Ishikawa (cell line): ENCODE measurements around the gene VWA8.
A peak's percentile ranks its signal among the peaks of the same experiment; 100 is the strongest.

Experiments
- CEBPB ChIP-seq: IDR thresholded peaks from 2 replicates; pipeline ENCODE4 v1.6.1; 2012
- CREB1 ChIP-seq: IDR thresholded peaks from 2 replicates; pipeline ENCODE4 v1.6.1; 2012; ENCODE audit warnings: low read depth
- EGR1 ChIP-seq: IDR thresholded peaks from 2 replicates; pipeline ENCODE4 v1.6.1; 2012
- EP300 ChIP-seq: IDR thresholded peaks from 2 replicates; pipeline ENCODE4 v1.6.1; 2012; ENCODE audit warnings: borderline replicate concordance
- FOXM1 ChIP-seq: IDR thresholded peaks from 2 replicates; pipeline ENCODE4 v1.6.1; 2012; ENCODE audit warnings: low read depth, borderline replicate concordance
- NFIC ChIP-seq: IDR thresholded peaks from 2 replicates; pipeline ENCODE4 v1.6.1; 2012
- RAD21 ChIP-seq: IDR thresholded peaks from 2 replicates; pipeline ENCODE4 v1.6.1; 2012; ENCODE audit warnings: low read depth
- REST ChIP-seq: IDR thresholded peaks from 2 replicates; pipeline ENCODE4 v1.6.1; 2012; ENCODE audit warnings: low read depth, mild to moderate bottlenecking
- TAF1 ChIP-seq: IDR thresholded peaks from 2 replicates; pipeline ENCODE4 v1.6.1; 2012; ENCODE audit warnings: low read depth, mild to moderate bottlenecking
- TCF12 ChIP-seq: IDR thresholded peaks from 2 replicates; pipeline ENCODE4 v1.6.1; 2012; ENCODE audit warnings: low read depth
- TEAD4 ChIP-seq: IDR thresholded peaks from 2 replicates; pipeline ENCODE4 v1.6.1; 2012
- USF1 ChIP-seq: IDR thresholded peaks from 2 replicates; pipeline ENCODE4 v1.6.1; 2012
- YY1 ChIP-seq: IDR thresholded peaks from 2 replicates; pipeline ENCODE4 v1.6.1; 2012; ENCODE audit warnings: low read depth
- ZBTB7A ChIP-seq: IDR thresholded peaks from 2 replicates; pipeline ENCODE4 v1.6.1; 2012; ENCODE audit warnings: low read depth
- TF ChIP-seq, protein P1 (sequence below): IDR thresholded peaks from 2 replicates; pipeline ENCODE4 v1.6.1; 2012

The VWA8 gene

DNA sequence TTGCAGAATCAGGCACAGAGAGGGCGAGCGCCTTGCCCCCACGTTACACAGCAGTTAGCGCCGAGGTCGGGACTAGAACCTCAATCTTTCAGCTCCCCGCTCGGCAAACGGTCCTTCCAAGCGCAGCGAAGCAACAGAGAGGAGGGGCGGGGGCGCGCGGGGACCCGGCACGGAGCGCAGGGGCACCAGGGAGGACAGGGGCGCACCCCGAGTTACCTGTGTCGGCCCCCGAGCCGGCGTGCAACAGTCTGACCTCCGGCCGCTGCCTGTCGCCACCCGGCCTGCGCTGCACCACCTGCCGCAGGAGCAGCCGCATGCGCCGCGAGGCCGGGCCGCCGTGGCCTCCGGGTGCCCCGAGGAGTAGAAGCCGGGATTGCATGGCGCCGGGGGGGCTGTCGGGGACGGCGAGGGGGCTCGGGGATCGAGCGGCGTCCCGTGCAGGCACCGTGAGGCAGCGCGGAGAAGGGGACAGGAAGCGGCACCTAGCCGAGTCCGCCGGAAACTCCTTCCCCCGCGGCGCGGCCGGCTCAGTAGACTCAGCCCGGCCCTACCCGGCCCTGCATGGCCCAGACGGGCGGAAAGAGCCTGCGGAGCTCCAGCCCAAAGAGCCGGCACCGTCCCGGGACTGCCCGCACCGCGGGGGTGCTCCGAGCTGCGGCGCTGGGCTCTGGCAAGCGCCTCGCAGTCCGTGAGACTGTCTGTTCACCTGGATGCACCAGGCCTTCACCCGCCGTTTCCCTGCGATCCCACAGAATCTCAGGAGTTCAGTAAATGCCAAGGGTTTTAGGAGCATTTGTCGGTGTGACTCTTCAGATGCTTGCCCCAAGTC, at the start of gene VWA8:
TSS of gene VWA8 (minus strand) at position 473 of the 829 bp plus-strand sequence. CDS start at position 379, 94 bp downstream.
- TF ChIP-seq CEBPB (no peak), NFIC (no peak; the same call in 1 of the 2 replicates), YY1 (peak; percentile 70), USF1 (peak; percentile 17; the same call in 1 of the 2 replicates), TCF12 (peak; percentile 74; the same call in 1 of the 2 replicates), RAD21 (no peak), ZBTB7A (no peak), TAF1 (peak; percentile 92), EGR1 (no peak), REST (no peak), FOXM1 (no peak)
- TF ChIP-seq, protein P1, sequence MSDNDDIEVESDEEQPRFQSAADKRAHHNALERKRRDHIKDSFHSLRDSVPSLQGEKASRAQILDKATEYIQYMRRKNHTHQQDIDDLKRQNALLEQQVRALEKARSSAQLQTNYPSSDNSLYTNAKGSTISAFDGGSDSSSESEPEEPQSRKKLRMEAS: peak; percentile 45

- TF ChIP-seq CREB1 (no peak), CEBPB (no peak), TCF12 (no peak)
Measured at GRCh38 chr13:42009057-42009456, 48.1 kb upstream of the VWA8 start.

- TF ChIP-seq CEBPB: no peak
- TF ChIP-seq NFIC: no peak
- no peak for TF ChIP-seq CREB1
- TF ChIP-seq, protein P1: no peak
- TF ChIP-seq ZBTB7A: no peak
- TF ChIP-seq USF1: no peak
- TF ChIP-seq RAD21: no peak
- TF ChIP-seq TAF1: no peak
- TF ChIP-seq YY1: no peak
Measured at GRCh38 chr13:42007844-42008243, 46.9 kb upstream of the VWA8 start.

GRCh38 chr13:42002066-42002465, 41.2 kb upstream of the VWA8 start:
- TF ChIP-seq TEAD4: no peak
- TF ChIP-seq FOXM1: no peak
- no peak for TF ChIP-seq CREB1
- TF ChIP-seq REST: no peak

- TF ChIP-seq EP300 (no peak), TCF12 (no peak), CEBPB (no peak)
Measured at GRCh38 chr13:42001580-42001979, 40.7 kb upstream of the VWA8 start.

- TF ChIP-seq YY1: no peak
Measured at GRCh38 chr13:42000846-42001245, 39.9 kb upstream of the VWA8 start.

- TF ChIP-seq EGR1 (no peak), CEBPB (no peak), CREB1 (no peak), USF1 (no peak), TAF1 (no peak), NFIC (no peak), RAD21 (no peak), ZBTB7A (no peak), TEAD4 (no peak), FOXM1 (no peak), YY1 (no peak), REST (no peak)
Measured at GRCh38 chr13:41997396-41997795, 36.5 kb upstream of the VWA8 start.
